SIG-M5 treated with dmso at 0.1 percent for 504 hours (cell line): ENCODE measurements around the gene EPS8L1.
"Not testable (repeated sequence)": the region's sequence is repeated elsewhere in the genome, so short reads cannot be mapped to it uniquely, and the experiment has no call there.

ENCODE experiments used
- DNase-seq: peaks from one replicate; lab custom pipeline; 2025; ENCODE audit not compliant: unreplicated experiment; lab: John Stamatoyannopoulos, UW

The EPS8L1 gene

DNA sequence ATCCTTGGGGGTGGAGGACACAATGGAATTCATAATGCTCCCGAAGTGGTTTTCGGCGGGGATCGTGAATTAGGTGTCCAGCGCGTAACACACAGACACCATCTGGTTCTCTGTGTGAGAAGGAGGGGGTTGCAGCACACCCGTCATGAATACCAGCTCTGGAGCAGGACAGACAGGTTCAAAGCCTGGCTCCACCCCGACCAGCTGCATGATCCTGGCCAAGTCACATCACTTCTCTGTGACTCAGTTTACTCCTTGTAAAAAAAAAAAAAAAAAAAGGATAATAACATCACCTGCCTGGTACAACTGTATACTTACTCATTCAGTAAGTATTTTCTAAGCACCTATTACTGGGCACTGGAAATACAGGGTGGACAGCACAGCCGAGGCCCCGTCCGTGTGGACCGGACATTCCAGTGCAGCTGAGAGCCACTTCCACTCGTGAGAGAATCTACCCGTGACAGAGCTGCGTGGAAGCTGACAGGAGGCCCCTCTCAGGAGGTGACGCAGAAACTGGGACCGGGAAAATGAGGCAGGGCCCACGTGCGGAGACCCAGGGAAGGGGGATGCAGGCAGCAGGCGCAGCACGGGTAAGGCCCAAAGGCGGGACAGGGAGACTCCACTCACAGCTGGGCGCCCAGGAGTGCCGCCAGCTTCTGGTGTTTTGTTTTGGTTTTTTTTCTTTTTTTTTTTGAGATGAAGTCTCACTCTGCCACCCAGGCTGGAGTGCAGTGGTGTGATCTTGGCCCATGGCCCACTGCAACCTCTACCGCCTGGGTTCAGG is 24.7 kb upstream of the EPS8L1 start:
- DNase-seq: no peak

DNA sequence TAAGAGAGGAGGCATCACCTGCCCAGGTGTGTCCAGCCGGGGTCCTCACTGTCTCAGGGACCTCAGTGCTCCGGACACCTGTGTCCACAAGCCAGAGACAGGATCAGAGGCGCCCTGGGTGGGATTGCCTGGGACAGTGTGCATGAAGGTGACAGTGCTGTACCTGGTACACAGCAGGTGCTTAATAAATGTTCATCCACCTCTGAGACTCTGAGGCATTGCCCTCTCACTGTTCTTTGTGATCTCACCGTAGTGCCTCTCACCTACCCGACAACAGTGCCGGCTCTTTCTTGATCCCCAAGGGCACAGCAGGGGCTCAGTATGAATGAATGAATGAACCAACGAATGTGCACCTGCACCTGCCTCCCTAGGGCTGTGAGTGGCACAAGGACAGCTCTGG is 21.9 kb upstream of the EPS8L1 start:
- DNase-seq: no peak

DNA sequence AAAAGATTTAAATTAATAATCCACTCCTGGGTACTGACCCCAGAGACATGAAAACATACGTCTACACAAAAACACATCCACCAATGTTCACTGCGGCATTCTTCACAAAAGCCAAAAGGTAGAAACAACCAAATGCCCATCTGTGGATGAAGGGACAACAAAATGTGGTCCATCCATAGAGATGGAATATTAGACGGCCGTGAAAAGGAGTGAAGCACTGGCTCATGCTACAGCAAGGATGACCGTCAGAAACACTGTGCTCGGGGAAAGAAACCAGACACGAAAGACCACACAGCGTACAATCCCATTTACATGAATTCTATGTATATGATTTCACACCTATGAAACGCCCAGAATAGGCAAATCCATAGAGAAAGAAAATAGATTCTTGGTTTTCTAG is 18.8 kb upstream of the EPS8L1 start:
- no peak for DNase-seq

DNA sequence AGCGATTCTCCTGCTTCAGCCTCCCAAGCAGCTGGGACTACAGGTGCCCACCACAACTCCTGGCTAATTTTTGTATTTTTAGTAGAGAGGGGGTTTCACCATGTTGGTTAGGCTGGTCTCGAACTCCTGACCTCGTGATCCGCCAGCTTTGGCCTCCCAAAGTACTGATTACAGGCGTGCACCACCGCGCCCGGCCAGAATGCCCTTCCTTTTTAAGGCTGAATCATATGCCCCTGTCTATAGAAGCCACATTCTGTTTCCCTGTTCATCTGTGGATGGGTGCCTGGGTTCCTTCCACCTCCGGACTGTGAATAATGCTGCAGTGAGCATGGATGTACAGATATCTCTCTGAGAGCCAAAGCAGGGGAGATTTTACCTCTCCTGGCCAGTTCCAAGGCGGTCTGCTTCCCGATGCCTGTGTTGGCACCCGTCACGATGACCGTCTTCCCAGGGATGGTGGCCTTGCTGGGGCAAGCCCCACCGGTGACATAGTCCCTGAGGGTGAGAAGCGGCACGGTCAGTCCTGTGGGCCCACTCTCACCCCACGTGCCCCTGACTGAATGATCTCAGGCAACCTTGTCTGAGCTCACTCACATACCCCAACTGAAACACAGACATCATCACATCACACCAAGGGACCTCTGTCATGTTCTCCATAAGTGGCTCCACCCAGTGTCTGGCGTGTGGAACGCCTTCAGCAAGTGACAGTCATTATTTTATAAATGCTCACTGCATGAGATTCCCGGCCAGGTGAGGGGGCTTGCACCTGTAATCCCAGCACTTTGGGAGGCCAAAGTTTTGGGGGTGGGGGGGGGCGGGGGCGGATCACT is 16.7 kb upstream of the EPS8L1 start:
- no peak for DNase-seq

DNA sequence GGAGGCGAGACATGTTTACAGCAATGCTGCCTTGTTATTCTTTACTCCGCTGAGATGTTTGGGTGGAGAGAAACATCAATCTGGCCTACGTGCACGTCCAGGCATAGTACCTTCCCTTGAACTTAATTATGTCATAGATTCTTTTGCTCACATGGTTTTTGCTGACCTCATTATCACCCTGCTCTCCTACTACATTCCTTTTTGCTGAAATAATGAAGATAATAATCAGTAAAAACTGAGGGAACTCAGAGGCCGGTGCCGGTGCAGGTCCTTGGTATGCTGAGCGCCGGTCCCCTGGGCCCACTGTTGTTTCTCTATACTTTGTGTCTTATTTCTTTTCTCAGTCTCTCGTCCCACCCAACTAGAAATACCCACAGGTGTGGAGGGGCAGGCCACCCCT is 15.4 kb upstream of the EPS8L1 start:
- not testable (repeated sequence) for DNase-seq

DNA sequence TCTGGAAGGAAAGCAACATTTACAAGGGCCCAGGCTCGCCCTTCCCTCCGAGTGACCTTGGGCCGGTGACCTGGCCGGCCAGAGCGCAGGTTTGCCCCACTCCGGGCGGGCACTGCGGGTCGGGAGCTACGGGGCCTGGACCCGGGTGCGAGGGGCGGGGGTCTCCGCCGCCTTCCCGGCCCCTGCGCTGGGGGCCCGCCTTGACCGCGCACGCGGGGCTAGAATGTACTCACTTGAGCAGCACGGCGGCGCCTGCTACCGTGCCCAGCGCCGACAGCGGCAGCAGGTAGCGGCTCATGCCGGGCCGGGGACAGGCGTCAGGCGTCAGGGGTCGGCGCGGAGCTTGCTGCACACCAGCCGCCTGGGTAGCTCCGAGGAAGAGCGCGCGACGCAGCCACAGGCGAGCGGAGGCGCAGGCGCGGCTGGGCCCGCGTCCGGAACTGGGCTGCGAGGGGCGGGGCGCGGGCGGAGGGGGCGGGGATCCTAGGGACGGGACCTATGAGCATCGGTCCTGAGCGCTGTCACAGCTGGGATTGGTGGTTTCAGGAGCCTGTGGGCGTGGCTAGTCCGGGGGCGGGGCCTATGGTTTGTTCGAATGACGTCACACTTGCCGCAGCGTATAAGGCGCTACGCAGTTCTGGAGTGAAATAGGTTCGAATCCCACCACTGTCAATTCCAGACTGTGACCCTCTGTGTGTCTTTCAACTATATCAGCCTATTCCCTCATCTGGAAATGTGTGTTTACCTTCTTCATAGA is 12.8 kb upstream of the EPS8L1 start, which contains the start of gene RDH13:
Gene RDH13 (minus strand): TSS at position 414 of the 757 bp plus-strand sequence. CDS start 116 bp downstream, at position 298.
- DNase-seq: peak; percentile 90

DNA sequence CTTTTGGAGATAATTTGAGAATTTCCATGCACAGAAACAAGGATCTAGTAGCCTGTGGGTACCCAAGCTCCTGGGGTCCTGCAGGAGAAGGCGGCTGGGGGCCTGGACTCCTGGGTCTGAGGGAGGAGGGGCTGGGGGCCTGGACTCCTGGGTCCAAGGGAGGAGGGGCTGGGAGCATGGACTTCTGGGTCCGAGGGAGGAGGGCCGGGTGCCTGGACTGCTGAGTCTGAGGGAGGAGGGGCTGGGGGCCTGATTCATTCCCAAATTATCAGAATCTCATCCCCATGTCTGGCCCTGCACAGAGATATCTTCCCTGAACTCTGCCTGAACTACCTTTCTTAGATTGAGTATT is 12.2 kb upstream of the EPS8L1 start:
- DNase-seq: no peak

DNA sequence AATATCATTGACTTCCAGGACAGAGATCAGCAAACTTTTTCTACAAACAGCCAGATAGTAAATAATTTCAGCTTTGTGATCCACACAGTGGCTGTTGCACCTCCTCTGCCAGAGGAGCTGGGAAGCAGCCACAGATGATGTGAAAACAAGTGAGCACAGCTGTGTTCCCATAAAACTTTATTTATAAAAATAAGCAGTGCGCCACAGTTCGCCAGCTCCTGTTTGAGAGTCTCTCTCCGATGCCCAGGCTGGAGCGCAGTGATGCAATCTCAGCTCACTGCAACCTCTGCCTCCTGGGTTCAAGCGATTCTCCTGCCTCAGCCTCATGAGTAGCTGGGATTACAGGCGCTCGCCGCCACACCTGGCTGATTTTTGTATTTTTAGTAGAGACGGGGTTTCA is 10.2 kb upstream of the EPS8L1 start:
- not testable (repeated sequence) for DNase-seq

DNA sequence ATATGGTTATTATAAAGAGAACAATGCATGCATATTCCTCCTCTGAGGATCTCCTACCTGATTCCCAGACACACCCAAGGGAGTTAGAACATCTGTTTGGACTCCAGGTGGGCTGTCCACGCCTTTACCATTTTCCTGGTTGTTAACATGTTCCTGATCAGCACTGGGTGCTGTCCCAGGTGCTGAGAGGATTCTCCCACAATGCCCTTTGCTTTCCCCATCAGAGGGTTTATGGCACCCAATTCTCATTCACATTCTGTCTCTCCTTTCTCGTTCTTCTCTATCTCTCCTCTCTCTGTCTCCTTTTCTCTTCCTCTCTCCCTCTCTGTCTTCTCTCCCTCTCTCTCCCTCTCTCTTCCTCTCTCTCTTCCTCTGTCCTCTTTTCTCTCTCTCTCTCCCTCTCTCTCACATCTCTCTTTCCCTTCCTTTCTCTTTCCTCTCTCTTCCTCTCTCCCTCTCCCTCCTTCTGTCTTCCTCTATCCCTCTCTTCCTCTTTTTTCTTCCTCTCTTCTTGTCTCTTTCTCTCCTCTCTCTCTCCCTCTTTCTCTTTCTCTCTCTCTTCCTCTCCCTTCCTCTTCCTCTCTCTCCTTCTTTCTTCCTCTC is 9.5 kb upstream of the EPS8L1 start:
- DNase-seq: no peak

DNA sequence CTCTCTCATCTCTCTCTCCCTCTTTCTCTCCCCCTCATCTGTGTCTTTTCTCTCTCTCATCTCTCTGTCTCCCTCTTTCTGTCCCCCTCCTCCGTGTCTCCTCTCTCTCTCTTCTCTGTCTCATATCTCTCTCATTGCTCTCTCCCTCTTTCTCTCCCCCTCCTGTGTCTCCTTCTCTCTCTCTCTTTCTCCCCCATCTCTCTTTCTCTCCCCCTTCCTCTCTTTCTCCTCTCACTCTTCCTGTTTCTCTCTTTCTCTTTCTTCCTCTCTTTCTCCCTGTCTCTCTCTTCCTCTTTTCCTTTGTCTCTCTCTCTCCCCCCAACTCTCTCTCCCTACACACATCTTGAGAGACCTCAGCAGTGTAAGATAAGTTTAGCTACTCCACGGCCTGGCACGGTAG is 7.8 kb upstream of the EPS8L1 start:
- no peak for DNase-seq

DNA sequence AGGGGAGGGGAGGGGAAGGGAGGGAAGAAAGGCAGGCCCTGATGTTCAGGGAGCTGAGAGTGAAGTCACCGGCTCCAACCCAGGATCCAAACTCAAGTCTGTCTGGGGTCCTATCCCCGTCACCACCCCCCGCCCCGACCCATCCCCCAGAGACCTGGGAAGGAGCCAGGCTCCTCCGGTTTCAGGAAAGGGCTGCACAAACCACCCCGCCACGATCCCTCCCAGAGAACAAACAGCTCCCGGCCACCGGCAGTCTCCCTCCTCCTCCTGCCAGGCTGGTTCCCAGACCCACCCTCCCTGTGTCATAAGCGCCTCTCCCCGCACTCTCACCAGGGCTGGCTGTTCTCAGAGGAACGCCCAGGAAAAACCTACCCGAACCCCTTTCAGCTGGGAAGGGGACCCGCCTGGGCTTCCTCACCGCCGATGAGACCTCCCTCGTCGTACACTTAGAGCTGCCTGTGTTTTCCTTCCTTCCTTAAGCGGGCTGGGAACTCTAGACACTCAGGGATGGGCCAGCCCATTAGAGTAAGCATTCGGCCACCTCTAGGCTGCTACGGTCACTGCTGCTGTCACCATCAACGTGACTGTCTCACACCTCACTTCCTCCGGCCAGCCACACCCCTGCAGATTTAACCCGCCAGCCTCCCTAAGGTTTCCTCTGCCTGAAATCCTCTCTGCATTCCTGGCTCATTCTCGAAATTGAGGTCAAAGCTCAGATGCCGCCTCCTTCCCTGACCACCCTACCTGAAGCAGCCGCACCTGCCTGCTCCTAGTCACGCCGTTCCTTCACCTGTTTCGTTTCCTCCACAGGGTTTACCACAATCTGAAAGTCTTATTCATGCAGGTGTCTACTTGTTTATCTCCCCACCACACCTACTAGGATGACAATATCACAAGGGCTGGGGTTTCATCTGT is 6.5 kb upstream of the EPS8L1 start:
- DNase-seq: peak; percentile 62

DNA sequence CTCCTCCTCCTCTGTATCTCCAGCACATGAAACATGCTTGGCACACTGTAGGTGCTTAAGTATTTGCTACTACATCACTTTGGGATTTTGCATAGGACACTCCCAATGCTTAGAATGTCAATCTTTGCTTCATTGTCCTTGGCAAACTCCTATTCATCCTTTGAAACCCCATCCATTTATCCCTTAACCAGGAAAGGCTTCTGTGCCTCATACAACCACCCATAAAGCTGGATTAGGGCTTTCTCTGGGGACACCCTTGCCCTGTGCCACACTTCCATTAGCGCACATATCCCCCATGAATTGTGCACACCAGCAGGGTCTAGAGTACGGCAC is 5.8 kb upstream of the EPS8L1 start:
- no peak for DNase-seq

DNA sequence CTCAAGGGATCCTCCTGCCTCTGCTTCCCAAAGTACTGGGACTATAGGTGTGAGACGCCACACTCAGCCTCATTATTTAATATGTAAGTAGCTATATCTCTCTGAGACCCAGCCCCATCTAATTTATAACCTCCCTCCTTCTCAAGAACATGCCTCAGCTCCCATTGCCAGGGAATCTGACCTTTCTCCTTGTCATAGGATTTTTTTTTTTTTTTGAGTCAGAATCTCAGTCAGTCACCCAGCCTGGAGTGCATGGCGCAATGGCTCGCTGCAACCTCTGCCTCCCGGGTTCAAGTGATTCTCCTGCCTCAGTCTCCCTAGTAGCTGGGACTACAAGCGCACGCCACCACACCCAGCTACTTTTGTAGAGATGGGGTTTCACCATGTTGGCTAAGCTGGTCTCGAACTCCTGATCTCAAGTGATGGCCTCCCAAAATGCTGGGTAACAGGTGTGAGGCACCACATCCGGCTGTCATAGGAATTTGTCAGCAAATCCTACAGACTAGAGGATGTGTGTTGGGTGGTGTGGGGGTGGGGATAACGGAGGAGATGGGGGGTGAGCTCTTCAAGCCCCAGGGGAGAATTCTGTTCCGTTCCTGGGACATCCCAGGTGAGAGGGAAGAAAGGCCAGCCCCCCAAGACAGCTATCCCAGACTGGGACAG is 5.1 kb upstream of the EPS8L1 start:
- no peak for DNase-seq

DNA sequence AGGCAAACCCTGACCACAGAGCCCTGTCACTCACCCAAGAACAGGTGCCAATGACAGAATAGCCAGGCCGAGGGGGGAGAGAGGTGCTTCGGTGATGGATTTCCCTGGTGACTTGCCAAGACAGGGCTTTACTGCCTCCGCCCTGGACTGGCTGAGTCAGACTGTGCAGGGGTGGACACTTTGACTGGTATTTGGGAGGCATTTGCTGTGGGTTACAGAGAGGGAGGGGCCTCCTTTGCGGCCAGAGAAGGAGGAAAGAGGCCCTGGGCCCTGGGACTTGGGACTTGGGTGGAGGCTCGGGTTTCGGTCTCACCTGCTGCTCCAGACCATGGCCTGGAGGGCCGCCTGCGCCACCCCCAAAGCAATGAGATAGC is 4.6 kb upstream of the EPS8L1 start:
- DNase-seq: peak; percentile 33

DNA sequence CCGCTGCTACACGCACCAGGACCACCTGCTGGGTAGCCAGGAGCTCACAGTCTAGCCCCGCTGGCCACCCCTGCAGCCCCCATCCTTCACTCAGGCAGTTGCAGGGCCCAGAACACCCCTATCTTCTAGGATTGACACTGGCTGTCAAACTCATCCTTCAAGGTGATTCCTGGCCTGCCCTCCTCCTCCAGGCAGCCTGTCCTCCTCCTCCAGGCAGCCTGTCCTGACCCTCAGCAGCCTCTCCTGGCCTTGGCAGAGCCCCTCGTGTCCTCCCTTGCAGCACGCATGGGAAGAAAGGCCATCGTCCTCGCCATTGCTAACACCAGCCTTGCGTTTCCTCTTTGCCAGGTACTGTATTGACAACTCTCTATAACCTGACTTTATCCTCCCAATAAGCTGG is 3.8 kb upstream of the EPS8L1 start:
- no peak for DNase-seq

DNA sequence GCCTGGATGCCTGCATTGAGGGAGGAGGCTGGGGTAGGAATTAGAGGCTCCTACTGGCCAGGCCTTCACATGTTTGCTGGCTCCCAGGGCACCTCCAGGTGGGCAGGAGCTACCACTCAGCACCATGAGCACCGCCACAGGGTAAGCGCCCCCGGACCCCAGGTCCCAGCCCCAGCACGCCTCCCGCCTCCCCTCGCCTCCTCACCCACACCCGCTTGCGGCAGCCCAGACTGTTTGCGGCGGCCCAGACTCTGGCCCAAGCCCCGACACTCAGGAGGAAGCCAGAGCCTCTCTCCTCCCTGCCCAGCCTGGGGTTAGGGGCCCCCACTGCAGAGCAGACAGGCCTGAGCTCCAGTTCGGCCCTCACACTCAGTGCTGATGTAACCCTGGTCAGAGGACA is 652 bp downstream of the EPS8L1 start:
- no peak for DNase-seq

DNA sequence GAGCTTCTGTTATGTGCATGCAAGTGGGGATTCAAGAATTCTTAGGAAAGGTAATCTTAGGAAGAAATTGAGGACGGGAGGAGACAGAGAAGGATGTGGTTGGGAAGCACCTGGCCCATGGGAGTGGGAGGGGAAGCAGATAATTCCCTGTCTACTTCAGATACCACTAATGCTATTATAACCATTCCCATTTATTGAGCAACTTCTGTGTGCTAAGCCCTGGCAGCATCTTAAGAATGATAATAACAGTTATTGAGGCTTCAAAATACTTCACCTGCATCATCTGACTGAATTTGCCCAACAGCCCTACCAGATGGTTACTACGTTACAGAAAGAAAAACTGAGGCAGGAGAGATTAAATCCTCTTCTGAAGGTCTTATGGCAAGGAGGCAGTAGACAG is 1.4 kb downstream of the EPS8L1 start:
- no peak for DNase-seq

DNA sequence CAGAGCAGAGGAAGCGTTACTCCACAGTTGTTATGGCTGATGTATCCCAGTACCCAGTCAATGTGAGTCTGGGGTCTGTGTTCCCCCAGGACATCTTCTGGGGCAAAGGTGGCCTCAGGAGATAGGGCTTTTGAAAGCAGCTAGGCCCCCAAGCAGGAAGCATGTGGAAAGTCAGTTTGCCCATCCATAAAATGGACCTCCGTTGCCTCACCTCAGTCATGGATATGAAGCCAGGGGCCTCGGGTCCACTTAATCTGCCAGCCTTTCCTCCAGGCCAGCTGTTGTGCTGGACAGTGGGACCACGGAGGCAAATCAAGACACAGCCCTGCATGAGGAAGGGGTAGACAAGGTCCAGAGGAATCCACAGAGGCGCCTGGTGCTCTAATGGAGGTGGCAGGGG is 3.3 kb downstream of the EPS8L1 start:
- no peak for DNase-seq

DNA sequence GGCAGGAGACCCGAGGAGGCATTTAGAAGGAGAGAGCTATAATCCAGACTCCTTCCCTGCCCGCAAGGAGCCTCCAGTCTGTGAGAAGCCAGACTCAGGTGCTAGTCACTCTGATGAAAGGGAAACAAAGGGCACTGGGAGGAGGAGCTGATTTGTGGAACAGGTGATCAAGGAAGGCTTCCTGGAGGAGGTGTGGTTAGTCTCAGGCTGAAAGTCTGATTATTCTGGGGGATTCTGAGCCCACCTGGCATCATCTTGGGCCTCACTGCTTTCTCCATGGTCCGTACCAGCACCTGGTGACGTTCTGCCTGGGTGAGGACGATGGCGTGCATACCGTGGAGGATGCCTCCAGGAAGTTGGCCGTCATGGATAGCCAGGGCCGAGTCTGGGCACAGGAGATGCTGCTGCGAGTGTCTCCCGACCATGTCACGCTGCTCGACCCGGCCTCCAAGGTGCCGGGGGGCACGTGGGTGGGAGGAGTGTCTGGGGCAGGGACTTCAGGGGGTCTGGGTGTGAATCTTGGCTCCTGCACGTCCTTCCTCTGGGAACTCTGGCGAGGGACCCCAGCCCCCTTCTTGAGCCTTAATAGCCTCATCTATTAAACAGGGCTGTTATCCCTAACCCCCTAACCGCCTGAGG is 3.9 kb downstream of the EPS8L1 start:
- DNase-seq: no peak
